ENCODE data around the gene CELA1.

DNA sequence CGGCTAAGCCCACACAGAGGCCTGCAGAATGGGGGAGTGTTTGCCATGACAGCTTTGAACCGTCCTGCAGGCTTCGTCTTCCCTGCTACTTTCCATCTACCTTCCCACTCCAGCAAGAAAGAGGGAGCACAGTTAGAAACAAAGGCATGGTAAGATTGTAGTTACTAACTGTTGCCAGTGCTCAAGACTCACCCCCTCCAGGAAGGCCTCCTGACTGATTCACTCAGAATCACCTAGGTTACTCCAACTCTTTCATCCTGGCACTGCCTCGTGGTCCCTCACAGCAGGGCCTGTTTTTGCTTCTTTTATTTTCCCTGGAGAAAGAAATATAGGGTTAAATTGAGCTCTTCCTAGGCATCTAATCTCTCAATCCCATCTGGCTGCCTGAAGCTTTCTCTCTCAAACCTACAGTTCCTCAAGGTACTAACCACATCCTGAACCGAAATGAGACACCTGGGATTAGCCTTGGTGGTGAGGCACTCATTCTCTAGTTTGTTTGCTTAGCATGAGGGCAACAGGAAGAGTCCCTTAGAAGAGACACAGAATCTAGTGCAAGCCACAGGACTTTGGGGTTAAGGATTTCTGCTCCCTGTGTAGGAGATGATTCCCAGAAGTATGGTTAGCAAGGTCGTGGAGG lies 36.9 kb upstream of the CELA1 start:
- TF ChIP-seq POLR2AphosphoS5 (IDR thresholded peaks at IDR 0.05), result no peak
- TF ChIP-seq, protein P1, sequence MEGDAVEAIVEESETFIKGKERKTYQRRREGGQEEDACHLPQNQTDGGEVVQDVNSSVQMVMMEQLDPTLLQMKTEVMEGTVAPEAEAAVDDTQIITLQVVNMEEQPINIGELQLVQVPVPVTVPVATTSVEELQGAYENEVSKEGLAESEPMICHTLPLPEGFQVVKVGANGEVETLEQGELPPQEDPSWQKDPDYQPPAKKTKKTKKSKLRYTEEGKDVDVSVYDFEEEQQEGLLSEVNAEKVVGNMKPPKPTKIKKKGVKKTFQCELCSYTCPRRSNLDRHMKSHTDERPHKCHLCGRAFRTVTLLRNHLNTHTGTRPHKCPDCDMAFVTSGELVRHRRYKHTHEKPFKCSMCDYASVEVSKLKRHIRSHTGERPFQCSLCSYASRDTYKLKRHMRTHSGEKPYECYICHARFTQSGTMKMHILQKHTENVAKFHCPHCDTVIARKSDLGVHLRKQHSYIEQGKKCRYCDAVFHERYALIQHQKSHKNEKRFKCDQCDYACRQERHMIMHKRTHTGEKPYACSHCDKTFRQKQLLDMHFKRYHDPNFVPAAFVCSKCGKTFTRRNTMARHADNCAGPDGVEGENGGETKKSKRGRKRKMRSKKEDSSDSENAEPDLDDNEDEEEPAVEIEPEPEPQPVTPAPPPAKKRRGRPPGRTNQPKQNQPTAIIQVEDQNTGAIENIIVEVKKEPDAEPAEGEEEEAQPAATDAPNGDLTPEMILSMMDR (IDR thresholded peaks at IDR 0.05), result no peak

All from transverse colon (tissue), 4 donors.